Panc1 (cell line): ENCODE data around the gene IL34.

Source experiments
- POLR2AphosphoS5 ChIP-seq: IDR thresholded peaks from 2 replicates; pipeline ENCODE4 v1.6.1; 2012; ENCODE audit warnings: mild to moderate bottlenecking, low read depth, low read length, moderate library complexity
- REST ChIP-seq, 2 experiments: IDR thresholded peaks; 2 replicates each; pipeline ENCODE4 v1.6.1; 2011 to 2012; ENCODE audit warnings: low read depth in 2 of 2, control low read depth in 1 of 2, low read length in 1 of 2, mild to moderate bottlenecking in 1 of 2, moderate library complexity in 1 of 2; ENCODE audit not compliant: insufficient read depth in 1 of 2
- SIN3A ChIP-seq: IDR thresholded peaks from 2 replicates; pipeline ENCODE4 v1.6.1; 2012; ENCODE audit warnings: low read depth, mild to moderate bottlenecking, low read length, moderate library complexity, borderline replicate concordance; ENCODE audit not compliant: insufficient read depth
- TCF7L2 ChIP-seq: IDR thresholded peaks from 2 replicates; pipeline ENCODE4 v1.6.1; 2011; ENCODE audit warnings: mild to moderate bottlenecking, low read depth, low read length, inconsistent platforms
- TF ChIP-seq, protein P1 (sequence below): fragments of 450-650 bp; IDR thresholded peaks from 2 replicates; pipeline ENCODE4 v1.5.1; 2017; ENCODE audit warnings: mild to moderate bottlenecking

DNA sequence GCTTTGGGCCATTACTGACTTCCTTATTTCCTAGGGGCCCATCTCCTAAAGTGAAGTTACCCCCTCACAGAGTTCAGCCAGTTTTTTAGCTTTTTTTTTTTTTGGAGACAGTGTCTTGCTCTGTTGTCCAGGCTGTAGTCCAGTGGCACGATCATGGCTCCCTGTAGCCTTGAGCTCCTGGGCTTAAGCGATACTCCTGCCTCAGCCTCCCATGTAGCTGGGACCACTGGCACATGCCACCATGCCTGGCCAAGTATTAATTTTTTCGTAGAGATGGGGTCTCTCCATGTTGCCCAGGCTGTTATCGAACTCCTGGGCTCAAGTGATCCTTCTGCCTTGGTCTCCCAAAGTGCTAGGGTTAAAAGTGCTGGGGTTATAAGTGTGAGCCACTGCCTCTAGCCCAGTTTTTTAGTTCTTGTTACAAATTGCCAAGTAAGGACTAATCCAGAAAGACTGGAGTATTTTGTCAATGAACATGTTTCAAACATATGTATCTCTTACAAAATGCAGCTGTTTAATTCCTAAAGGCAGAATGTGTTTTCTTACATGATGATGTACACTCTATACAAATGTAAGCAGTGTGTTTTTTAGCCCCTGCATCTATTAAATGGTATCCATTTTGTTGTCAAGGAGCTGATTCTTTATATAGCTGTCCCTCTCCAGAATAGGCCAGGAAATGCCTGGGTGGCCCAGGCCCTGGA, 49.1 kb upstream of the IL34 start:
- TF ChIP-seq, protein P1, sequence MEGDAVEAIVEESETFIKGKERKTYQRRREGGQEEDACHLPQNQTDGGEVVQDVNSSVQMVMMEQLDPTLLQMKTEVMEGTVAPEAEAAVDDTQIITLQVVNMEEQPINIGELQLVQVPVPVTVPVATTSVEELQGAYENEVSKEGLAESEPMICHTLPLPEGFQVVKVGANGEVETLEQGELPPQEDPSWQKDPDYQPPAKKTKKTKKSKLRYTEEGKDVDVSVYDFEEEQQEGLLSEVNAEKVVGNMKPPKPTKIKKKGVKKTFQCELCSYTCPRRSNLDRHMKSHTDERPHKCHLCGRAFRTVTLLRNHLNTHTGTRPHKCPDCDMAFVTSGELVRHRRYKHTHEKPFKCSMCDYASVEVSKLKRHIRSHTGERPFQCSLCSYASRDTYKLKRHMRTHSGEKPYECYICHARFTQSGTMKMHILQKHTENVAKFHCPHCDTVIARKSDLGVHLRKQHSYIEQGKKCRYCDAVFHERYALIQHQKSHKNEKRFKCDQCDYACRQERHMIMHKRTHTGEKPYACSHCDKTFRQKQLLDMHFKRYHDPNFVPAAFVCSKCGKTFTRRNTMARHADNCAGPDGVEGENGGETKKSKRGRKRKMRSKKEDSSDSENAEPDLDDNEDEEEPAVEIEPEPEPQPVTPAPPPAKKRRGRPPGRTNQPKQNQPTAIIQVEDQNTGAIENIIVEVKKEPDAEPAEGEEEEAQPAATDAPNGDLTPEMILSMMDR = no peak
- TF ChIP-seq POLR2AphosphoS5 (no peak), REST (IDR thresholded peaks at IDR 0.05; ENCODE audit: insufficient read depth in 1 of 2, low read depth in 2 of 2, low read length in 1 of 2) (no peak), SIN3A (no peak), TCF7L2 (no peak)
